CD14-positive monocyte (primary cell): ENCODE measurements around the gene ZNF408. TPM values are rescaled to one million over a fixed set of nuclear protein-coding genes. Genes with fewer than 3 reads are reported as not detected.

ENCODE experiments used
- DNase-seq, 3 donors: peaks; one replicate each; pipeline ENCODE4 v3.0.0-alpha.2; 2011 to 2022
- H2AFZ ChIP-seq: 2 replicates; pipeline ENCODE4 v1.6.0; 2012; ENCODE audit warnings: mild to moderate bottlenecking, low read depth, low read length, inconsistent platforms; ENCODE audit not compliant: insufficient read depth, poor library complexity, severe bottlenecking
- H3K27ac ChIP-seq, 2 donors: 1 replicate in 1 of 2; 2 replicates in 1 of 2; pipeline ENCODE4 v1.5.1; 2012 to 2013; ENCODE audit warnings: low read length in 2 of 2, control low read depth in 1 of 2, inconsistent platforms in 1 of 2, low read depth in 1 of 2, mild to moderate bottlenecking in 1 of 2
- H3K27me3 ChIP-seq, 2 donors: one replicate each; pipeline versions ENCODE4 v1.6.0 to v1.6.1; 2011 to 2013; ENCODE audit warnings: low read length in 2 of 2; ENCODE audit not compliant: control insufficient read depth in 2 of 2, insufficient read depth in 2 of 2
- H3K36me3 ChIP-seq, 2 donors: replicated peaks in 1 of 2; 1 replicate in 1 of 2; 2 replicates in 1 of 2; pipeline versions ENCODE4 v1.5.1 to v1.6.1; 2012 to 2013; ENCODE audit warnings: low read length in 2 of 2, control low read depth in 1 of 2, inconsistent platforms in 1 of 2, mild to moderate bottlenecking in 1 of 2; ENCODE audit not compliant: insufficient read depth in 2 of 2, control insufficient read depth in 1 of 2
- H3K4me1 ChIP-seq, 2 donors: 1 replicate in 1 of 2; 2 replicates in 1 of 2; pipeline versions ENCODE4 v1.5.1 to v1.6.1; 2012 to 2013; ENCODE audit warnings: low read length in 2 of 2, control low read depth in 1 of 2, inconsistent platforms in 1 of 2, mild to moderate bottlenecking in 1 of 2, moderate library complexity in 1 of 2; ENCODE audit not compliant: insufficient read depth in 2 of 2, control insufficient read depth in 1 of 2
- H3K4me2 ChIP-seq: replicated peaks from 2 replicates; pipeline ENCODE3; 2012; ENCODE audit warnings: low read length, moderate library complexity, mild to moderate bottlenecking; ENCODE audit not compliant: poor library complexity, severe bottlenecking; ENCODE audit errors: extremely low read depth
- H3K4me3 ChIP-seq, 3 experiments: fragments of 200-600 bp in 1 of 3; sonication (generic) in 1 of 3; replicated peaks in 1 of 3; 1 replicate in 2 of 3; 2 replicates in 1 of 3; pipeline ENCODE4 v1.5.1; 2011 to 2013; ENCODE audit warnings: low read length in 3 of 3, mild to moderate bottlenecking in 3 of 3, control low read depth in 2 of 3, low read depth in 2 of 3, inconsistent platforms in 1 of 3, moderate library complexity in 1 of 3
- H3K79me2 ChIP-seq: 2 replicates; pipeline ENCODE4 v1.6.0; 2012; ENCODE audit warnings: mild to moderate bottlenecking, control low read depth, inconsistent platforms, low read length, moderate library complexity; ENCODE audit not compliant: insufficient read depth
- H3K9ac ChIP-seq: 2 replicates; pipeline ENCODE4 v1.6.0; 2017; ENCODE audit warnings: low read length, mild to moderate bottlenecking; ENCODE audit not compliant: insufficient read depth, poor library complexity, severe bottlenecking
- H3K9me3 ChIP-seq, 2 donors: replicated peaks in 1 of 2; 1 replicate in 1 of 2; 2 replicates in 1 of 2; pipeline versions ENCODE4 v1.5.1 to v1.6.1; 2012 to 2013; ENCODE audit warnings: low read length in 2 of 2, control low read depth in 1 of 2; ENCODE audit not compliant: control insufficient read depth in 1 of 2, insufficient read depth in 1 of 2
- H4K20me1 ChIP-seq: 2 replicates; pipeline ENCODE4 v1.6.0; 2012; ENCODE audit warnings: mild to moderate bottlenecking, low read length, control low read depth, moderate library complexity; ENCODE audit not compliant: insufficient read depth
- H3K27ac Mint-ChIP-seq, 7 donors: one replicate each; pipeline ENCODE4 v1.8.0; 2020; ENCODE audit warnings: mild to moderate bottlenecking in 7 of 7, mixed read lengths in 7 of 7, moderate library complexity in 6 of 7, inconsistent platforms in 2 of 7
- H3K27me3 Mint-ChIP-seq, 3 donors: one replicate each; pipeline ENCODE4 v1.8.0; 2021 to 2022; ENCODE audit warnings: low read depth in 3 of 3, mild to moderate bottlenecking in 3 of 3, mixed read lengths in 3 of 3, moderate library complexity in 3 of 3, inconsistent platforms in 1 of 3
- H3K36me3 Mint-ChIP-seq, 2 donors: one replicate each; pipeline ENCODE4 v1.8.0; 2020; ENCODE audit warnings: mixed read lengths in 2 of 2, inconsistent platforms in 1 of 2, mild to moderate bottlenecking in 1 of 2
- H3K4me1 Mint-ChIP-seq: one replicate; pipeline ENCODE4 v1.8.0; 2020; ENCODE audit warnings: mild to moderate bottlenecking, mixed read lengths
- H3K4me3 Mint-ChIP-seq, 2 donors: one replicate each; pipeline ENCODE4 v1.8.0; 2020; ENCODE audit warnings: mild to moderate bottlenecking in 2 of 2, mixed read lengths in 2 of 2, moderate library complexity in 1 of 2
- H3K9me3 Mint-ChIP-seq, 7 donors: one replicate each; pipeline ENCODE4 v1.8.0; 2020 to 2022; ENCODE audit warnings: mixed read lengths in 7 of 7, mild to moderate bottlenecking in 6 of 7, moderate library complexity in 6 of 7, inconsistent platforms in 2 of 7
- WGBS: methylation state at CpG from one replicate; pipeline ENCODE4 v1.1.5; 2013; ENCODE audit warnings: missing lambda C conversion rate; ENCODE audit not compliant: insufficient coverage; 5-methylcytosine and 5-hydroxymethylcytosine counted together
- intact Hi-C, 2 donors: fragments of 100-400 bp; cut with micrococcal nuclease; formaldehyde crosslinking; loops; one replicate each; pipeline versions ENCODE4 v1.15.0 to v1.15.1; 2023
- polyA plus RNA-seq, 3 donors: library from polyadenylated mRNA; depleted of rRNA in 1 of 3; unstranded in 2 of 3; stranded (reverse) in 1 of 3; fragments of 300-500 nt in 2 of 3; fragments of >200 nt in 1 of 3; fragmentation: Illumina TruSeq in 2 of 3; gene quantifications; 1 replicate in 2 of 3; 2 replicates in 1 of 3; pipeline ENCODE4 v1.2.3, GENCODE V29; 2012 to 2021
- TF ChIP-seq, protein P1 (sequence below): fragments of 200-600 bp; IDR thresholded peaks from one replicate; pipeline ENCODE4 v1.8.0; 2022; ENCODE audit warnings: antibody characterized with exemption, mild to moderate bottlenecking

ZNF408 gene
- polyA plus RNA-seq, 3 donors = 4.1 to 4.5 (median 4.2) TPM

DNA sequence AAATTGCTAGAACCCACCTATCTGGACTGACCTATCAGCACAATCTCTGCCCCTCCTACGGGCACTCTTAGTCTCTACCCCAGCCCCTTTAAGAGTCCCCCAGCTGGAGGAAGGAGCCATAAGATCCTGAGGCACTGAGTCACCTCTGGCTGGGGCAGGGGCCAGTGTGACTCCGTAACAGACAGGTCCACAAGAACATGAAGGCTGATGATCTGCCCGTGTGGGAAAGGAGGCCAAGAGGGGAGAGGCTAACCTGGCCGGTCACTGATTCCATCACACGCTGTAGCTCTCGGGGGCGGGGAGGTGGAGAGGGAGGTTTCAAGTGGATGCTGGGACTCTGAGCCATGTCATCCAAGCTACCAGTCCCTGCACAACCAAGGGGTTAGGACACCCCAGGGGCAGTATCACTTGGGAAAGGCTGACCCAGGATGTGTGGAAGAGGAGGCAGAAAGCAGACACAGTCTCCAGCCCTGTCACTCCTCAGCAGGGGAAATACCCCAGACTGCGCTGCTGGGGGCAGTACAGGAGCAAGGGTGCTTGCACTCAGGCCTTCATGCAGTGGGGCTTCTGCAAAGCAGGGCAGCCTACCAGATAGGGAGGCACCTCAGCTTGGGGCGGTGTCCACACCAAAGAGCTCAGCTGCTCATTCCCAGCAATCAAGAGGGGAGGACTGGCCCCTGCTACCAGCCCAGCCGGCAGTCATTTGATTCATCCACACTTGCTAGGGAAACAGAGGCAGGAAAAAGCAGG lies 22.7 kb upstream of the ZNF408 start:
- WGBS = 90% methylated on average over 7 of the region's 10 CpGs
- Histone ChIP-seq H4K20me1 (no peaks in the 10 kb centered on the region), H3K36me3 (peaks cover 45 to 61% of the 10 kb centered on the region in 2 donors), H3K9me3 (no peaks in the 10 kb centered on the region), H3K27me3 (no peaks in the 10 kb centered on the region), H3K4me2 (no peak overlapping the region), H3K4me3 (no peak overlapping the region), H3K79me2 (peaks cover 41% of the 10 kb centered on the region), H3K27ac (peak overlapping the region; percentile 94 to 95), H3K4me1 (peaks cover 58 to 60% of the 10 kb centered on the region in 2 donors), H2AFZ (no peak overlapping the region), H3K9ac (peak overlapping the region; percentile 4)
- DNase-seq = no peak
- Mint-ChIP-seq H3K27ac (peak overlapping the region; percentile 79 to 95 (median 88)), H3K4me1 (peaks cover 56% of the 10 kb centered on the region), H3K36me3 (peaks cover 52 to 75% of the 10 kb centered on the region in 2 donors), H3K4me3 (no peak overlapping the region), H3K27me3 (no peaks in the 10 kb centered on the region), H3K9me3 (peaks cover 0 to 2% (median under 1%) of the 10 kb centered on the region in 7 donors)
- TF ChIP-seq, protein P1, sequence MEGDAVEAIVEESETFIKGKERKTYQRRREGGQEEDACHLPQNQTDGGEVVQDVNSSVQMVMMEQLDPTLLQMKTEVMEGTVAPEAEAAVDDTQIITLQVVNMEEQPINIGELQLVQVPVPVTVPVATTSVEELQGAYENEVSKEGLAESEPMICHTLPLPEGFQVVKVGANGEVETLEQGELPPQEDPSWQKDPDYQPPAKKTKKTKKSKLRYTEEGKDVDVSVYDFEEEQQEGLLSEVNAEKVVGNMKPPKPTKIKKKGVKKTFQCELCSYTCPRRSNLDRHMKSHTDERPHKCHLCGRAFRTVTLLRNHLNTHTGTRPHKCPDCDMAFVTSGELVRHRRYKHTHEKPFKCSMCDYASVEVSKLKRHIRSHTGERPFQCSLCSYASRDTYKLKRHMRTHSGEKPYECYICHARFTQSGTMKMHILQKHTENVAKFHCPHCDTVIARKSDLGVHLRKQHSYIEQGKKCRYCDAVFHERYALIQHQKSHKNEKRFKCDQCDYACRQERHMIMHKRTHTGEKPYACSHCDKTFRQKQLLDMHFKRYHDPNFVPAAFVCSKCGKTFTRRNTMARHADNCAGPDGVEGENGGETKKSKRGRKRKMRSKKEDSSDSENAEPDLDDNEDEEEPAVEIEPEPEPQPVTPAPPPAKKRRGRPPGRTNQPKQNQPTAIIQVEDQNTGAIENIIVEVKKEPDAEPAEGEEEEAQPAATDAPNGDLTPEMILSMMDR = no peak
- intact Hi-C loops = no loop called here

DNA sequence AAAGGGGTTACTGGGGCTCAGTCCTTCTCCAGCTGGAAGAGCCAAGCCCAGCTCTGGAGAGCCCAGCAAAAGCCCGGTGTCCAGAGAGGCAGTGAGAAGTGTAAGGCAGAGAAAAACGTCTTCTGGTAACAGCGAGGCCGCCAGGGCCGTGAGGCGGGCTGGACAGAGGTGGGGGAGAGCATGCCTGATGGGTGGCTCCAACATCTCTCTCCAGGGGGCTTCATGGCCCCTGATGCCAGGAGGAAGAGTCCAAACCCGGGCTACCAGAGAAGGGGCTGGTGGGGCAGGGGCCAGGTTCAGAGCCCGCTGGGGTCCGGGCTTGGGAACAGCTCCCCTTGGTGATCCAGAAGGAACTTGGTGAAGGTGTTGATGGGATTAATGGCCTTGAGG lies 22.1 kb upstream of the ZNF408 start:
- no peaks in the 10 kb centered on the region for H3K9me3 ChIP-seq
- whole genome bisulfite sequencing = 92% methylated on average over 8 of the region's 9 CpGs
- no peak overlapping the region for H3K4me3 Mint-ChIP-seq

More for the DNA sequence above, 22.1 kb upstream of the ZNF408 start:
- Mint-ChIP-seq H3K4me1 (peaks cover 51% of the 10 kb centered on the region), H3K27me3 (no peaks in the 10 kb centered on the region), H3K9me3 (peaks cover 0 to 1% (median 0%) of the 10 kb centered on the region in 7 donors), H3K27ac (peak overlapping the region; percentile 50 to 95 (median 71)), H3K36me3 (peaks cover 52 to 75% of the 10 kb centered on the region in 2 donors)
- Histone ChIP-seq H3K4me1 (peaks cover 52 to 54% of the 10 kb centered on the region in 2 donors), H3K9ac (no peak overlapping the region), H3K4me3 (no peak overlapping the region), H2AFZ (no peak overlapping the region), H3K4me2 (no peak overlapping the region), H3K79me2 (peaks cover 40% of the 10 kb centered on the region), H4K20me1 (no peaks in the 10 kb centered on the region), H3K27me3 (no peaks in the 10 kb centered on the region), H3K36me3 (peaks cover 47 to 61% of the 10 kb centered on the region in 2 donors), H3K27ac (peak overlapping the region; percentile 94 to 95)
- TF ChIP-seq, protein P1 = no peak
- intact Hi-C loops = no loop called here
- DNase-seq = no peak
